Epidermal melanocyte (primary cell): ENCODE data around the gene ITM2B.
"Not testable (repeated sequence)": the region's sequence is repeated elsewhere in the genome, so short reads cannot be mapped to it uniquely, and the experiment has no call there.

Experiments
- DNase-seq: peaks from one replicate; pipeline ENCODE4 v3.0.0; 2011; ENCODE audit warnings: low spot score; ENCODE audit not compliant: insufficient read length

Gene ITM2B

DNA sequence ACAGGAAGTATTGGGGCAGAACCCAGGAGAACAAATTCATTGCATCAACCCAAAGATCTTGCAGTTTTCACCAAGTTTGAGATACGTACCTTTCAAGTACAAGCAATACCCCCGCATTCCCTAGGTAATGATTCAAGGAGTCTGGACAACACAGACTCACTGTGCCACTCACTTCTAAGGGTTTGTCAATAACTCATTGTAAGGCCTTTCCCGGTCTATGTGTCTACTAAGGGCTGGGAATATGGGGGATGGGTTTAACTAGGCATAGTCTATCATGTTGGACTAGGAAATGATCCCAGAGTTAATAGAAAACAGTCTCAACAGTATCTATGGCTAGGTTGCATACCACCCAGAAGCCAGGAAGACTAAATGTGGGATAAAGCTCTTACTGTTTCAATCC, 8.3 kb upstream of the ITM2B start:
- DNase-seq: no peak

DNA sequence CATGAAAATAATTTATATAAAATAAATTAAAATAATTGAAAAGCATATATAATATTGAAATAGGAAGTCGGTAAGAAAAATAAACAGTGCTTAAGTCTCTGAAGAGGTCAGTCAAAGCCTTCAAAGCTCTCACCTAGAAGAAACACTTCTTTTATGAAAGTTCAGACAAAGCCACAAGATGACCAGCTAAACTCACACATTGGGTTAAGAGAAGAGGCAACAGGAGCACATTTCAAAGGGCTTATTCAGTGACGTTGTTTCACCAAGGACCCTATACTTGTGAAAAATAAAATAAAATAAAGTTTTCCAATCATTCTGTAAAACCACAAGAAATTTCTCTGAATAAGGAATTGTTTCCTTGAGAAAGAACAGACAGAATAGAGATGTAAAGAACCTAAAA, 2.5 kb upstream of the ITM2B start:
- no peak for DNase-seq

DNA sequence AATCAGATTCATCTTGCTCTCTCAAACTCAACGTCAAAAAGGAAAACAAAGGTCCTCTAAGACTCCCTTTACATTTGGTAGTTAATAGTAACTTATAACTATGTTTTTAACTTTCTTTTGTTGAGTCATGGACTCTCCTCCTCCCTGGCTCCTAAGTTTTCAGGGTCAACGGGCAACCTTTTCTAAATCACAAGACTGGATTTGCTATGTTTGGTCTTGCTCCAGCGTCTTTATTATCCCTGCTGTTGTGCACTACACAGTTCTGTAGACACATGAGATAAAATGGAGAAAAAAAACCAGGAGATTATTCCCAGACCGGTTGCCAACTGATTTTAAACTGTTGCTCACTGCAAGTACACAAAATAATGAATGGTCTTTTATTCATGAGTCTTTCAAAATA, 1.9 kb upstream of the ITM2B start:
- DNase-seq: no peak

DNA sequence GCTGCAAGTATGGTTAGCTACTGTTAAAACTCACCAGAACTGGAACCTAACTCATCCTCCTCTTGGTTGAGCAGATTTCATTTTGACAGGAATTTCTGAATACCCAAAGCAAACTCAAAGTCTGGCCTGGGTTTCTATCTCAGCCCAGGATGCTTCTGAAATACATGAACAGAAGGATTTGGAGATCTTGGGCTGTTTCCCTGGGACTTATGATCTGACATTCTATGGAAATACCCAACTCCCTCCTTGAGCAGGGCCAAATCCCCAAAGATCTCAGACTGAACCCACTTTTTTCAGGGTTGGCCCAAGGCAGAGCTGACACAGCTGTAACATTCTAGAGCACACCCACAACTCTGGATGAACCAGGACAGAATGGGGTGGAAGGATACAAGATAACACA, 1.1 kb upstream of the ITM2B start:
- DNase-seq: no peak

DNA sequence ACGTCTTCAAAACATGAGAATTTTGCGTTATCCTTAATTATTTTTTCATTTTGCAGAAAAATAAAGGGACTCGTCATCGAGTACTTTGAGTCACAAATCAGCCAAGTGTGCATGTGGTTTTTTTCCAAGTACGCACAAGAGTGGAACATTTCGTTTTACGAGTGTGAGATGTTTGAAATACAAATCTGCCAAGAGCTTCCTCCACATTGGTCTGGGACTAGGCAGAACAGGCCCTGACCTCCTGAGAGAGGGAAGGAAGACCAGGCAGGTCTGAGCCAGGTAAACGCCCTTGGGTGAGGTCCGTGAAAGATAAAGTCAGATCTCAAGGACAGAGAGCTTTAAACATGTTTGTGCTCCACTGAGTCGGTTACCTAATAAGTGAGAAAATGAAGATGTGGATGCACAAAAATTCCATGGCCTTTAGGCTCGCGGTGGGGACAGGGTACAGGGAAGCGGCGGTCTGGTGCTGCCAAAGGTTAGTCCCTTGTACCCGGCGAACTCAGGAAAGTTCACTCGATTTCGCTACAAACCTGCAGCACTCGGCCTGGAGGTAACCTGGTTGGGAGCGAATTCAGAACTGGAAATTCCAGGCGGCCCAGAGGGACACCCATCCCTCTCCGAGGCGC, 473 bp upstream of the ITM2B start:
- no peak for DNase-seq

DNA sequence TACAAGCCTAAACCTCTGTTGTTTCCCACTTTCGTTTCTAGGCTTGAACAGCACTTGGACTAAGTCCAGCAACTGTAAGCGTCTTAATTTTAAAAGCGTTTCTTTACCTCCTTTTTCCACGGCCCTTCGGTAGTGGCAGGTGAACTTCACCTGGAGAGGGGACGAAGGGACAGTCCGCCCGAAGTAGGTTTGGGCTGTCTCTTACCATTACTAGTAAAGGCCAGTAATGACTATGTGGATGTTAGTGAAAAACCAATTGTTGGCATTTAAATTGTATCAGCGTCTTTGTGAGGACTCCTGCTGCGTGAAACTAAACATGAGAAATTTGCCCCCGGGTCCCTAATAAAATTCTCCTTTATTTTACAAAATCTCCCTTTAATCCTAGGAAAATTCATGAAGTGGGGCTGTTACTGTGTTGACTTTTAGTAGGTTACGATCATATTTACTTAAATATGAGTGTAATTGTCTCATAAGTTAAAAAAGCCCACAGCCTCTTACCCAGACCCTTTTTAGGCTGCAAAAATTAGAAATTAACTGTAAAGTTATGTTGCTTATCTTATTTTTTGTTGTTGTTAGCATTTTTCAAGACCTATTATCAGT, 983 bp downstream of the ITM2B start:
- DNase-seq: no peak

DNA sequence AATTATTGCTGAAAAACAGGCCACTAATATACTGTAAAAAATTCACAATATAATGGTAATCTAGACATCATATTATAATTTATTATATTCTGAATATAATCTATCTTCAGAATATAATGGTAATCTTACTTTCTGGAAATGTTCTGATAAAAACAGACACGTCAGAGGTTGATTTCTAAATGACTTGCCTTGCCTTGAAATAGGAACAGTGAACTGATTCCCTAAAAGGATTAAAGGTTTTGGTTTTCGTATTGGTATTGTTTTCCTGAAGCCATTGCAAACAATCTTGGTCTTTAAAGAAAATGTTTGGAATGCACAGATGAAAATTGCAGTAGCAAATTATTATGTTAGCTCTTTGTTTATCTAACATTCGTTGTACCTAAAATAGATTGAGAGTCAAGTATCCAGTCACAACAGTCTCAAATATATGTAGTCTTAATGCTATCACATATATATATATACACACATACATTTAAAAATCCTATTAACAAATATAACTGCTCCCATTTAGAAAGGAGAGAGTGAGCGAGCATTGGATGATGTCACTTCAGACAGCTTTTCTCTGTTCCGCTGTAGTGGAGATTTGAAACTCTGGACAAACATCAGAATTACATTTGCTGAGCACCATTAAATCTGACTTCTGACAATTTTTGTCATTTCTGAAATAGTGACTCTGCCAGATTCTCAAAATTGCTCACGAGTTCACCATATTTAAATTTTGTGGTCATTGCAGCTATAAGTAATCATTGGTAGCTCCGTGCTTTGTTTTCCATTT, 1.7 kb downstream of the ITM2B start:
- DNase-seq: no peak

DNA sequence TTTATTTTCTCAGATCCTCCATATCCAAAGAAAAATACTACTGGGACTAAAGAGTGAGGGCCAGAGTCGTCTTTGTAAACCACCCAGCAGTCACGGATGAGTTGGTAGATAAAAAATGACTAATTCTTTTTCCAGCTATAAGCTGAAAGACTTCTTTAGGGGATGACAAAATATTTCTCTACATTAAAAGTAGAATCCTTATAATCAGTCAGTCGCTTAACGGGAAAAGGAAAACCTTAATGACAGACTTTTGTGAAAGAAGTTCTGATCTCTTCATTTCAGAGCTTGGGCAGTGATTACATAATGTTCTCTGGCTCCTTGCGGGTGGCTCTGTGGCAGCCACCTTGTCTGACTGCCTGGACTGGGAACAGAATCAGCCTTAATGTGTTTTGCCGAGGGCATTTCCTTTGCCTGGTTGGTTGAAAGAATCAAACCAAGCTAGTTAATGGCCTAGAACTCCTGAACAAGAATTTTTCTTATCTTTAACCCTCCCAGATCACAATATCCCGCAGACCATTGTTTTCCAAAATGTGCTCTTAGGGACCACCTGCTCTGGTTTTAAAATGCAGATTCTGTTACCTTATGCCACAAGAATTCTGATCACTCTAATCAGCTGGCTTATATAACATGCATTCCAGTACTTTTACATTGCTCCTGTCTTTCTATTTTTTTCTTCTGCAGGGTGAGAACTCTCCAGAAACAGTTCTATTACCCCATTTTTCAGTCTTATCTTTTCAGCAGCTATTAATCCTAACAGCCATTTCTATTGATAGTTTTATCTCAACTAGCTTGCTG, 2.5 kb downstream of the ITM2B start:
- DNase-seq: no peak

DNA sequence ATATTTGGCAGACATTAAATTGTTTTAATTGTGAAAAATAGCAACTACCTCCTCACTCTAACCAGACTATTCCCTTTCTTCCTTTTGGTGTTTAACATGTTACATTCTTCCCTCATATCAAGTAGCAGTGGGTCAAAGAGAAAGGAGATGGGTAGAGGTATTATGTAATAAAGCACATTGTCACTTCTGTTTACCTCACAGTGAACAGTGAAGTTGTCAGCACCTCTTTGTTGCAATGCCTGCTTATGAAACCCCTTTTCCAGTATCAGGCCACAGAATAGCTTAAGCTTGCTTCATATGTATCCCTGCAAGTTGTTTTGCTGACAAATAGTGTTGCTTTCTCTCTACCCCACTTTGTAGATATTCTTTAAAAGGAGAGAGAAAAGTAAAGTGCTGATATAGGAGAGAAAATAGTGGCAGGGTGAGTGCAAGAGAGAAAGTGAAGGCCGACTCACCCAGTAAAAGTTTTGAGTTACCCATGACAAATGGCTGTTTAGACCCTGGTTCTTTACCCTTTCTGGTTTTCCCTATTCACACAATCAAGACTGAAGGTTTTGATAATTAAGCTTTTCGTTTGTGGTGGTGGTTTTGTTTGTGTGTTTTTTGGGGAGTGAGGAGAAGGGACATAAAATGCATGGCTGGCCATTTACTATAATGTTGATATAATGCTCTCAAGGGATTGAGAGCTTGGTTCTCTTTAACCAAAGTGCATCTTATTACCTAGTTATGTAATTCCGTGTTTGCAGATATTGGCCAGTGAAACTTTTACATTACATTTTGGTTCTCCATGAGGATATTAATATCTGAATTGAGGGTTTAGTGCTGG, 3.7 kb downstream of the ITM2B start:
- DNase-seq: no peak

DNA sequence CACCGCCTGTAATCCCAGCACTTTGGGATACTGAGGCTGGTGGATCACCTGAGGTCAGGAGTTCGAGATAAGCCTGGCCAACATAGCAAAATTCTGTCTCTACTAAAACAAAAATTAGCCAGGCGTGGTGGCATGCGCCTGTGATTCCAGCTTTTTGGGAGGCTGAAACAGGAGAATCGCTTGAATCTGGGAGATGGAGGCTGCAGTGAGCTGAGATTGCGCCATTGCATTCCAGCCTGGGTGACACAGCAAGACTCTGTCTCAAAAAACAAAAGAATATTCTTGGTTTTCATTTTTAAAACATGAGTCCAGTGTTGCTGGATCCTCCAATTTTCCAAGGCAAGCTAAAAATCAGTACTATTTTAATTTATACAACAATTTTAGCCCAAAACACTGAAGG, 6.4 kb downstream of the ITM2B start:
- DNase-seq: not testable (repeated sequence)

DNA sequence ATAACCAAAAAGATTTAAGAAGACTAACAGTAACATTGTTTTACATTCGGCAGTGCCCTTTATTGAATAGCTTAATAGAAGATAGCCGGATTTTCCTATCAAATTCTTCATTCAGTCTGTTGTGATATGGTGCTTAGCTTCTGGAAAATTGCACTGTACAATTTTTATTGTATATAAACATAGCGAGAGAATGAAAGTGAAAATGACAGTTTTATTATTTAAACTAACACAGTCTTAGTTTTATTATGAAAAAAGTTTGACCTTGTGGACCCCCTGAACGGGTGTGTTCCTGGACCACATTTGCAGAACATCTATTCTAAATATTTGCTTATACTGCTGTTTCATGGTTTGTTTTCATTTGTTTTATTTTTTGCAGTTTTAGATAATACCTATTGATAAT, 8.6 kb downstream of the ITM2B start:
- no peak for DNase-seq

DNA sequence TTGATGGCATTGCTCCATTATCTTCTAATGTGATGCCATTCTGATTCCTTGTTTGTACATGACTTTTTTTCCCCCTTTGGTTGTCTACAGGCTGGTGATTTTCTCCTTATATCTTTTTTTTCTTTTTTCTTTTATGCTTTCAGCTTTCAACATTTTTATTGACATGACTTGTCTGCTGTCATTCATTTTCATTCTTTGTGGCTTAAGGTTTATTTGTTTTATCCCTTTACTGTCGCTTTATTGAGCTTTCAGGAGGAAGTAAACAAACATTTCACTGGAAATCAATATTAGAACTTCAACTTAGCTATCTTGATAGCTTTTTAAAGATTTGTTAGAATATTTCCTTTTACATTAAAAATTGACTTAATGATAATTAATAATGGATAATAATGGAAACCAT, 9.7 kb downstream of the ITM2B start:
- no peak for DNase-seq

DNA sequence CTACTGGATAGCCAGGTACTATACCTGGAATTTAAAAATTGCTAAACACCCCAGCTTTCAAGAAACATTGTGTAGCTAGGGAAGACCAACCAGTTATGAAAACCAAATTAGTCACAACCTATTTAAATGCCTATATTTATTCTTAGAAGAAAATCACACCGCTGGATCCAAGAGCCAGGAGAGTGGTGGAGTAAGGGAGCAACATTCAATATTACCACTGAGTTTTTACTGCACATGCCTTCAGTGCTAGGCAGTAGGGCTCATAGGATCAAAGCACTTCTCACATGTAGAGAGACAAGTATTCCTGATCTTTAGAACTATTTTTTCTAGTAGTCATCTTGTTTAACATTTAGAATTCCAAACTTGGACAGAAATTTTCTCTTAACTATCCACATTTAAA, 11.2 kb downstream of the ITM2B start:
- DNase-seq: no peak

DNA sequence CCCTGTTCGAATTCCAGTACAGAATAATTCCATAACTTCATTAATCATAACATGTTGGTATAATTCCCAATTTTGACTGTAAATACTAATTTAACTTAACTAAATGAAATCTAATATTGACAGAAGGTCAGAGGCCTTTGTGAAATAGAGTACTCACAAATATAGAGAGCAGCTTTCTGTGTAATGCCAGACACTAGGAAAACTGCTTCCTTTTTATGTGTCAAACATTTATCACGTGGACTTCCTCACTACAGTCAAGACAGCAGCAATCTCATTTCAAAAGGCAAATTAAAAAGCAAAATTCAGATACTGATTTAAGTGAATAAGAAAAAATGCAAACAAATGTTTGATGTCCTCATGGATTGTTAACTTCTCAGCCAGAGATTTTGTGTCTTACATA, 13.1 kb downstream of the ITM2B start:
- no peak for DNase-seq

DNA sequence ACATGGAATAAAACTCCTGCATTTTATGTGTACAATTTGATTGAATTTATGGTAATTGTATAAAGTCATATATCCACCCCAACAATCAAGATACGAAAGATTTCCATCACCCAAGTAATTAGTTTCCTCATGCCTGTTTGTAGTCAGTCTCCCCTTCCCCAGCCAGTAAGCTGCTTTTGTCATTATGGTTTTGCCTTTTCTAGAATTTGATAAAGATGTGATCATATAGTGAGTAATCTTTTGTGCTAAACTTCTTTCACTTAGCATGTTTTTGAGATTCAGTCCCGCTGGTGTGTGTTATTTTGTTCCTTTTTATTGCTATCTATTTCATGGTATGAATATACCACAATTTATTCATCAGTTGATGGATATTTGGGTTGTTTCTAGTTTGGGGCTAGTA, 16.0 kb downstream of the ITM2B start:
- DNase-seq: no peak

DNA sequence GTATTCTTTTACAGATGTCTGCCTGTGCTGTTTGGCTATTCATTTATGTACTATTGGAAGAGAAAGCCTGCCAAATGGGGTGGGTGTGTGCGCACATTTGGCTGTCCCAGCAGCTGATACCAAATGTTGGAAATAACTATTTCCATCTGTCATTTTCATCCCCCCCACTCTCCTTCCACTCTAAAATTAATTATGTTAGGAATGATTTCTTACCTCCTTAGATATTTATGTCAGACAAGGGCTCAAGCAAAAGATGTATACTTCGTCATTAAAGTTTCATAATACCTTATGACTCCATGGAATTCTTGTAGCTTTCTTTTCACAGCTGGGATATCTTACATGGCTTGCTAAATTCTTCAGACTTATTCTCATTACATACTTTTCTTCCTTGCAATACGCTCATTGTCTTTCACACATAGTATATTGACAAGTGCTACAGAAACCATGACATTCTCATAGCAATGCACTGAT, 18.6 kb downstream of the ITM2B start:
- DNase-seq: no peak

DNA sequence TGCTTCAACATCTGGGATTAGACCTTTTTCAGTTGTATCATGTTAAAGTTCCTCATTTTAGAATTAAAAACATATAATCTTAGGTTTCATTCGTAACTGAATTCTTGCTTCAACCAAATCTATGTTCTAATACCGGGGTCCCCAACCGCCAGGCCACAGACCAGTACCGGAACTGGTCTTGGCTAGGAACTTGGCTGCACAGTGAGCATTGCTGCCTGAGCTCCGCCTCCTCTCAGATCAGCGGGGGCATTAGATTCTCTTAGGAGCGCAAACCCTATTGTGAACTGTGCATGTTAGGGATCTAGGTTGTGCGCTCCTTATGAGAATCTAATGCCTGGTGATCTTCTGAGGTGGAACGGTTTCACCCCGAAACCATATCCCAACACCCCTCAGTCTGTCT, 19.2 kb downstream of the ITM2B start:
- DNase-seq: no peak

DNA sequence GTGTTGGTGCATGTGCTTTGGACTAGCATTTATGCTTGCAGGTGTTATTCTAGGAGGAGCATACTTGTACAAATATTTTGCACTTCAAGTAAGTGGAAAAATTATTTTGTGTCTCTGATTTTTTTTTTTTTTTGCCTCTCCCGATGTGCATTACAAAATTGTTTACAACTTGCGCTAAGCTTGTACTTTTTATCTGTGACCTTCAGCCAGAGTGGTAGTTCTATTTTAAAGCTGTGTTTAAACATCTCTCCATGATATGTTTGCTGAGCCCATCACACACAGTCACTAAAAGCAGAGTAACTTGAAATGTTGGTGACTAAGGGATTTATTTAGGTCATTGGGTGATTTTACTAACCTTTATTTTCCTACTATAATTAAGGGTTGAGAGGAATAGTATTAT, 20.8 kb downstream of the ITM2B start:
- DNase-seq: no peak

DNA sequence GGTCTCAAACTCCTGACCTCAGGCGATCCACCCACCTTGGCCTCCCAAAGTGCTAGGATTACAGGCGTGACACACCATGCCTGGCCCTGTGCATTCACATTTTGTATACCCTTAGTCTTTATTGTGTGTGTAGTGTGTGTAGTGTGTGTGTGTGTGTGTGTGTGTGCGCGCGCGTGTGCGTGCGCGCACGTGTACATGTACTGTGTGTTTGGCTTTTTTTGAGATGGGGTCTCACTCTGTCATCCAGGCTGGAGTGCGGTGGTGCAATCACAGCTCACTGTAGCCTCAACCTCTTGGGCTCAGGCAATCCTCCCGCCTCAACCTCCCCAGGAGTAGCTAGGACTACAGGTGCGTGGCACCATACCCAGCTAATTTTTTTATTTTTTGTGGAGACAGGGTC, 22.1 kb downstream of the ITM2B start:
- DNase-seq: no peak

DNA sequence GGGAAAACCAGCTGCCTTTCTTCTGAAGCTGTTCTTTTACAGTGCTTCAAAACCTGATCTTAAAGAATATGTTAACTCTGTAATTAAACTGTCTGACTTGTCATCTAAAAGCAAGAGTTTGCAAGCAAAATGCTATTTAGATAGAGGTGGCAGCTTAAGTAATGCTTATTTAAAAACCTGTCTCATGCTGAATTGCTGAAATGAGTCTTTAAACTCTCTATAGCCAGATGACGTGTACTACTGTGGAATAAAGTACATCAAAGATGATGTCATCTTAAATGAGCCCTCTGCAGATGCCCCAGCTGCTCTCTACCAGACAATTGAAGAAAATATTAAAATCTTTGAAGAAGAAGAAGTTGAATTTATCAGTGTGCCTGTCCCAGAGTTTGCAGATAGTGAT, 22.9 kb downstream of the ITM2B start:
- no peak for DNase-seq

DNA sequence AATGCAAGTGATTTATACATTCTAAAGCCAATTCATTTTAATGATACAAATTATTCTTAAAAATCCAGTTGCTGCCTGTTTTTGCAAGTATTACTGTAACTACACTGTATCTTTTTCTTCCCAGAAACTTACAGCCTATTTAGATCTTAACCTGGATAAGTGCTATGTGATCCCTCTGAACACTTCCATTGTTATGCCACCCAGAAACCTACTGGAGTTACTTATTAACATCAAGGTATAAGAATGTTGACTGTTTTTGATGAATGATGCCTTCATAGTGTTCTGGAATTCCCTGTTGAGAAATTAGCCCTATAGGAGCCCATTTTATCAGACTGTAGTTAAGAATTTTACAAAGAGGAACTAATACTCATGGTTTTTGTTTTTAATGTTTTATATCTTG, 25.0 kb downstream of the ITM2B start:
- no peak for DNase-seq
